Measurements from ENCODE around the gene CTNNBL1. TPM values are rescaled to one million over a fixed set of nuclear protein-coding genes. Genes with fewer than 3 reads are reported as not detected.

The CTNNBL1 gene
- total RNA-seq, 2 experiments from 2014 or later, result 31.1 to 33.4 TPM

DNA sequence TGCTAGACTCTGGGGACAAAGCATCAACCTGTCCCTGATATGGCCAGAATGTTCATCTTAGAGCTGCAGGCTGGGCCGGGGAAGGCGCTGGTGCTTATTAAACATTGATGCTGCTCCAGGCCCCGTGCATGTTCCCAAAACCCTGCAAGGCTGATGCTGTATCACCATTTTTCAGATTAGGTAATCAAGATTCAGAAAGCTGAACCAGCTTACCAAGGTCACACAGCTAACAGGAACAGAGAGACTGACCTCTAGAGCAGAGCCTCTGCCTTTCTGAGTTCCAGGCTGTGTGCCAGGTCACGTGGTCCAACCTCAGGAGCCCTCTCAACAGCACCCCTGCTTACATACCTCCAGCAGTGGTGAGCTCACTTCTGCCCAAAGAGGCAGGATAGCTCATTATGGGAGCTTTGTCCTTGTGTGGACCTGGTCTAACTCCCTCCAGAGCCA, 193.0 kb downstream of the CTNNBL1 start:
- TF ChIP-seq, protein P1, sequence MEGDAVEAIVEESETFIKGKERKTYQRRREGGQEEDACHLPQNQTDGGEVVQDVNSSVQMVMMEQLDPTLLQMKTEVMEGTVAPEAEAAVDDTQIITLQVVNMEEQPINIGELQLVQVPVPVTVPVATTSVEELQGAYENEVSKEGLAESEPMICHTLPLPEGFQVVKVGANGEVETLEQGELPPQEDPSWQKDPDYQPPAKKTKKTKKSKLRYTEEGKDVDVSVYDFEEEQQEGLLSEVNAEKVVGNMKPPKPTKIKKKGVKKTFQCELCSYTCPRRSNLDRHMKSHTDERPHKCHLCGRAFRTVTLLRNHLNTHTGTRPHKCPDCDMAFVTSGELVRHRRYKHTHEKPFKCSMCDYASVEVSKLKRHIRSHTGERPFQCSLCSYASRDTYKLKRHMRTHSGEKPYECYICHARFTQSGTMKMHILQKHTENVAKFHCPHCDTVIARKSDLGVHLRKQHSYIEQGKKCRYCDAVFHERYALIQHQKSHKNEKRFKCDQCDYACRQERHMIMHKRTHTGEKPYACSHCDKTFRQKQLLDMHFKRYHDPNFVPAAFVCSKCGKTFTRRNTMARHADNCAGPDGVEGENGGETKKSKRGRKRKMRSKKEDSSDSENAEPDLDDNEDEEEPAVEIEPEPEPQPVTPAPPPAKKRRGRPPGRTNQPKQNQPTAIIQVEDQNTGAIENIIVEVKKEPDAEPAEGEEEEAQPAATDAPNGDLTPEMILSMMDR (IDR thresholded peaks at IDR 0.05), result no peak
- POLR2A ChIA-PET, result no interaction called here

DNA sequence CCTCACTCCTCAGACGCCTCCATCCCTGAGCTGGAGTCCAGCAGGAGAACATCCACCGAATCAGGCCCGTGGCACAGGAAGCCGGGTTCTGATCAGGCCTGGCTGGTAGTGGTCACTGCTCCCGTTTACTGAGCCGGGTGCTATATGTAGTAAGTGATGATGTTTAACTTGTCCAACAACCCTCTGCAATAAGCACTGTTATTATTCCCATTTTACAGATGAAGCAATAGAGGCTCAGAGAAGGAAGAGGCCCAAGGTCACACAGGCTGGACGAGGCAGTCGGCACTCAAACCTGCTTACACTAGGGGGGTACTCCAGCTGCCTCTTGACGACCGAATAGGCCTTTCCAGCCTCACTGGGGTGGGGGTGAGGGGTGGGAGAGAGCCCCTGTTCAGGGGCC, 194.8 kb downstream of the CTNNBL1 start:
- no peaks in the 10 kb centered on the region for H3K9me3 ChIP-seq (ENCODE audit: control insufficient read depth in 1 of 2, insufficient read depth in 1 of 2, low read length in 2 of 2)
- POLR2A ChIA-PET, result no interaction called here

More for the DNA sequence above, 193.0 kb downstream of the CTNNBL1 start:
- Mint-ChIP-seq H3K27me3 (no peaks in the 10 kb centered on the region), H3K4me3 (no peak overlapping the region), H3K36me3 (ENCODE audit: low read depth) (no peaks in the 10 kb centered on the region), H3K27ac (no peak overlapping the region), H3K4me1 (ENCODE audit: low read depth) (no peaks in the 10 kb centered on the region), H3K9me3 (no peaks in the 10 kb centered on the region)
- Histone ChIP-seq H3K4me3 (ENCODE audit: low read length) (no peak overlapping the region), H3K27ac (ENCODE audit: low read depth in 1 of 2, low read length in 2 of 2) (no peak overlapping the region), H3K9me3 (ENCODE audit: control insufficient read depth in 1 of 2, insufficient read depth in 1 of 2, low read length in 2 of 2) (no peaks in the 10 kb centered on the region), H3K27me3 (ENCODE audit: control insufficient read depth in 1 of 2, insufficient read depth in 2 of 2, low read length in 2 of 2) (no peaks in the 10 kb centered on the region), H3K36me3 (ENCODE audit: insufficient read depth, low read length) (no peaks in the 10 kb centered on the region), H3K4me1 (ENCODE audit: insufficient read depth, low read length) (no peaks in the 10 kb centered on the region)
- no peak for ATAC-seq (ENCODE audit: poor library complexity)
- CTCF ChIA-PET, result no interaction called here
- intact Hi-C loops (cut with DNase I, micrococcal nuclease), result no loop called here
- DNase-seq, result no peak

DNA sequence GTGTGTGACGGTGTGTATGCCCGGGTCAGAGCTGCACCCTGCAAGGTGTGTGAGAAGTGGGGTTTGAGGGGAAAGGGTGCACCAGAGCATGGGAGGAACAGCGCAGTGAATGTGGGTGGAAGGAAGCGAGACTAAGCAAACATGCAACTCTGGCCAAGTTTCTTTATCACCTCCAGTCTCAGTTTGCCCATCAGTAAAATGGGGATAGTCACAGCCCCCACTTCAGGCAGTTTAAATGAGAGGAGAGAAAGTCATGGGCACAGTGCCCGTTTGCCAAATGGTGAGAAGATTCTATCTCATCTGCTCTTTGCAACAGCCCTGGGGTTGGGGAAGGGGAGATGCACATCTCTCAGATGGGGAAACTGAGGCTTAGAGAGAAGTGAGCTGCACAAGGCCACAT, 196.3 kb downstream of the CTNNBL1 start:
- Histone ChIP-seq H3K4me1 (ENCODE audit: insufficient read depth, low read length) (no peaks in the 10 kb centered on the region), H3K36me3 (ENCODE audit: insufficient read depth, low read length) (no peaks in the 10 kb centered on the region), H3K9me3 (ENCODE audit: control insufficient read depth in 1 of 2, insufficient read depth in 1 of 2, low read length in 2 of 2) (no peaks in the 10 kb centered on the region), H3K27ac (ENCODE audit: low read depth in 1 of 2, low read length in 2 of 2) (no peak overlapping the region), H3K4me3 (ENCODE audit: low read length) (no peak overlapping the region), H3K27me3 (ENCODE audit: control insufficient read depth in 1 of 2, insufficient read depth in 2 of 2, low read length in 2 of 2) (no peaks in the 10 kb centered on the region)
- ChIA-PET CTCF (no interaction called here), POLR2A (no interaction called here)
- no peaks in the 10 kb centered on the region for H3K4me1 Mint-ChIP-seq (ENCODE audit: low read depth)
- no peak for ATAC-seq (ENCODE audit: poor library complexity)
- no peaks in the 10 kb centered on the region for H3K9me3 Mint-ChIP-seq
- intact Hi-C loops (cut with DNase I, micrococcal nuclease), result no loop called here
- H3K36me3 Mint-ChIP-seq (ENCODE audit: low read depth), result no peaks in the 10 kb centered on the region
- no peaks in the 10 kb centered on the region for H3K27me3 Mint-ChIP-seq
- H3K4me3 Mint-ChIP-seq, result no peak overlapping the region
- no peak overlapping the region for H3K27ac Mint-ChIP-seq
- DNase-seq, result no peak
- TF ChIP-seq, protein P1 (IDR thresholded peaks at IDR 0.05), result no peak

More for the DNA sequence above, 194.8 kb downstream of the CTNNBL1 start:
- Mint-ChIP-seq H3K9me3 (no peaks in the 10 kb centered on the region), H3K27ac (no peak overlapping the region), H3K4me1 (ENCODE audit: low read depth) (no peaks in the 10 kb centered on the region), H3K4me3 (no peak overlapping the region), H3K27me3 (no peaks in the 10 kb centered on the region), H3K36me3 (ENCODE audit: low read depth) (no peaks in the 10 kb centered on the region)
- Histone ChIP-seq H3K27ac (ENCODE audit: low read depth in 1 of 2, low read length in 2 of 2) (no peak overlapping the region), H3K36me3 (ENCODE audit: insufficient read depth, low read length) (no peaks in the 10 kb centered on the region), H3K4me3 (ENCODE audit: low read length) (no peak overlapping the region), H3K4me1 (ENCODE audit: insufficient read depth, low read length) (no peaks in the 10 kb centered on the region), H3K27me3 (ENCODE audit: control insufficient read depth in 1 of 2, insufficient read depth in 2 of 2, low read length in 2 of 2) (no peaks in the 10 kb centered on the region)
- DNase-seq (no peak), ATAC-seq (ENCODE audit: poor library complexity) (no peak)
- TF ChIP-seq, protein P1 (IDR thresholded peaks at IDR 0.05), result no peak
- CTCF ChIA-PET, result no interaction called here
- intact Hi-C loops (cut with DNase I, micrococcal nuclease), result no loop called here

Data from CD4-positive, alpha-beta T cell (primary cell).